Measurements from ENCODE around the gene SCGB3A1. TPM values are rescaled to one million over a fixed set of nuclear protein-coding genes. Genes with fewer than 3 reads are reported as not detected.

Gene SCGB3A1
- polyA plus RNA-seq, 2 of the 4 experiments (the other 2 are of a cell fraction), result not detected

GRCh38 chr5:180553530-180553929, 37.8 kb downstream of the SCGB3A1 start:
- POLR2A ChIA-PET, result no interaction called here
- H3K9me3 ChIP-seq, result no peaks in the 10 kb centered on the region
- H3K27ac ChIP-seq, result no peak overlapping the region
- CTCF ChIA-PET, result no interaction called here
- no peak for TF ChIP-seq TP53 (CRISPR knock-in tag; IDR thresholded peaks at IDR 0.05)
- TF ChIP-seq SREBF2 (IDR thresholded peaks at IDR 0.05), result no peak
- TF ChIP-seq, protein P1, sequence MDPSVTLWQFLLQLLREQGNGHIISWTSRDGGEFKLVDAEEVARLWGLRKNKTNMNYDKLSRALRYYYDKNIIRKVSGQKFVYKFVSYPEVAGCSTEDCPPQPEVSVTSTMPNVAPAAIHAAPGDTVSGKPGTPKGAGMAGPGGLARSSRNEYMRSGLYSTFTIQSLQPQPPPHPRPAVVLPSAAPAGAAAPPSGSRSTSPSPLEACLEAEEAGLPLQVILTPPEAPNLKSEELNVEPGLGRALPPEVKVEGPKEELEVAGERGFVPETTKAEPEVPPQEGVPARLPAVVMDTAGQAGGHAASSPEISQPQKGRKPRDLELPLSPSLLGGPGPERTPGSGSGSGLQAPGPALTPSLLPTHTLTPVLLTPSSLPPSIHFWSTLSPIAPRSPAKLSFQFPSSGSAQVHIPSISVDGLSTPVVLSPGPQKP (IDR thresholded peaks at IDR 0.05; ENCODE audit: low read depth, low read length), result no peak
- TF ChIP-seq CHD2 (IDR thresholded peaks at IDR 0.05; ENCODE audit: low read length, partially characterized antibody), result no peak
- TF ChIP-seq USF2 (IDR thresholded peaks at IDR 0.05), result no peak
- TF ChIP-seq KDM1A (IDR thresholded peaks at IDR 0.05; ENCODE audit: low read depth), result no peak
- TF ChIP-seq PHF8 (IDR thresholded peaks at IDR 0.05; ENCODE audit: borderline replicate concordance, low read depth), result no peak
- TF ChIP-seq EP300 (IDR thresholded peaks at IDR 0.05), result no peak
- TF ChIP-seq MAX (IDR thresholded peaks at IDR 0.05), result no peak
- TF ChIP-seq, protein P2, sequence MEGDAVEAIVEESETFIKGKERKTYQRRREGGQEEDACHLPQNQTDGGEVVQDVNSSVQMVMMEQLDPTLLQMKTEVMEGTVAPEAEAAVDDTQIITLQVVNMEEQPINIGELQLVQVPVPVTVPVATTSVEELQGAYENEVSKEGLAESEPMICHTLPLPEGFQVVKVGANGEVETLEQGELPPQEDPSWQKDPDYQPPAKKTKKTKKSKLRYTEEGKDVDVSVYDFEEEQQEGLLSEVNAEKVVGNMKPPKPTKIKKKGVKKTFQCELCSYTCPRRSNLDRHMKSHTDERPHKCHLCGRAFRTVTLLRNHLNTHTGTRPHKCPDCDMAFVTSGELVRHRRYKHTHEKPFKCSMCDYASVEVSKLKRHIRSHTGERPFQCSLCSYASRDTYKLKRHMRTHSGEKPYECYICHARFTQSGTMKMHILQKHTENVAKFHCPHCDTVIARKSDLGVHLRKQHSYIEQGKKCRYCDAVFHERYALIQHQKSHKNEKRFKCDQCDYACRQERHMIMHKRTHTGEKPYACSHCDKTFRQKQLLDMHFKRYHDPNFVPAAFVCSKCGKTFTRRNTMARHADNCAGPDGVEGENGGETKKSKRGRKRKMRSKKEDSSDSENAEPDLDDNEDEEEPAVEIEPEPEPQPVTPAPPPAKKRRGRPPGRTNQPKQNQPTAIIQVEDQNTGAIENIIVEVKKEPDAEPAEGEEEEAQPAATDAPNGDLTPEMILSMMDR (IDR thresholded peaks at IDR 0.05), result no peak
- TF ChIP-seq HMGXB4 (CRISPR knock-in tag; IDR thresholded peaks at IDR 0.05; ENCODE audit: borderline replicate concordance), result no peak
- TF ChIP-seq CBX2 (IDR thresholded peaks at IDR 0.05; ENCODE audit: borderline replicate concordance, low read depth), result no peak
- no peak for TF ChIP-seq POLR2A (IDR thresholded peaks at IDR 0.05; ENCODE audit: low read length)
- TF ChIP-seq NPAS2 (CRISPR knock-in tag; IDR thresholded peaks at IDR 0.05; ENCODE audit: borderline replicate concordance), result no peak
- no peak for TF ChIP-seq CHD4 (IDR thresholded peaks at IDR 0.05; ENCODE audit: borderline replicate concordance)
- TF ChIP-seq EHF (CRISPR knock-in tag; IDR thresholded peaks at IDR 0.05), result no peak
- TF ChIP-seq RNF2 (IDR thresholded peaks at IDR 0.05; ENCODE audit: borderline replicate concordance, low read depth), result no peak
- no peak for TF ChIP-seq FOSL2 (IDR thresholded peaks at IDR 0.05)
- no peak for TF ChIP-seq FOSL2 (CRISPR knock-in tag; IDR thresholded peaks at IDR 0.05)
- no peak for FAIRE-seq
- no peak for ATAC-seq
- H3K4me2 ChIP-seq, result no peak overlapping the region
- H3K4me3 ChIP-seq, result no peak overlapping the region
- DNase-seq (ENCODE audit: low read depth in 1 of 2, low spot score in 1 of 2), result no peak
- WGBS (ENCODE audit: missing lambda C conversion rate), result 95% methylated on average over 3 of the region's 3 CpGs
- H3K4me1 ChIP-seq, result peaks cover 37% of the 10 kb centered on the region

DNA sequence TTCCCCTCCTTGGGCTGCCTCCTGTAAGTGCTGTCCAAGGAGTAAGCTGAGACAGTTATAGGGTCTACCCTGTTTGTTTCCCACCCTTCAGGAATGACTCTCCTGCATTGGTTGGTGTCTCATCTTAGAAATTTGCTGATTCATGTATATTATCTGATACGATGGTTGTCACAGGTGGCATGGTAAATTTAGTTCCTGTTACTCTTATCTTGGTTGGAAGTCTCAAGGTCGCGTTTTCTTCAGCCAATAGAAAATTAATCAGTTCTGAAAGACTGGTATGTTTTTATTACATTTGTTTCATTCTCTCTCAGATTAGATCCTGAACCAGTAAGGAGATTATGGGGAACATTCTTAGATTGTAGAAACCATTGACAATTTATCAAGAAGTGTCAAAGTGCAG, 42.7 kb downstream of the SCGB3A1 start:
- ATAC-seq (no peak), FAIRE-seq (no peak), DNase-seq (ENCODE audit: low read depth in 1 of 2, low spot score in 1 of 2) (no peak)
- H3K4me3 ChIP-seq, result no peak overlapping the region
- peaks cover 7% of the 10 kb centered on the region; the same call in 2 of the 3 replicates for H3K4me1 ChIP-seq
- H3K27ac ChIP-seq, result peak overlapping the region in 1 of 2 experiments; percentile 47; a peak in 1 of 6 replicates
- H3K4me2 ChIP-seq, result no peak overlapping the region
- ChIA-PET CTCF (no interaction called here), POLR2A (no interaction called here)
- peak; percentile 95 for TF ChIP-seq MAFK (IDR thresholded peaks at IDR 0.05; ENCODE audit: partially characterized antibody)
- TF ChIP-seq HMGXB4 (CRISPR knock-in tag; IDR thresholded peaks at IDR 0.05; ENCODE audit: borderline replicate concordance), result no peak
- H3K9me3 ChIP-seq, result no peaks in the 10 kb centered on the region
- 68% methylated on average over 3 of the region's 3 CpGs for WGBS (ENCODE audit: missing lambda C conversion rate)
